Measurements from ENCODE around the gene NLRP1. TPM values are rescaled to one million over a fixed set of nuclear protein-coding genes. Genes with fewer than 3 reads are reported as not detected.

NLRP1 gene
- total RNA-seq, 1 donor, result 33.2 TPM

DNA sequence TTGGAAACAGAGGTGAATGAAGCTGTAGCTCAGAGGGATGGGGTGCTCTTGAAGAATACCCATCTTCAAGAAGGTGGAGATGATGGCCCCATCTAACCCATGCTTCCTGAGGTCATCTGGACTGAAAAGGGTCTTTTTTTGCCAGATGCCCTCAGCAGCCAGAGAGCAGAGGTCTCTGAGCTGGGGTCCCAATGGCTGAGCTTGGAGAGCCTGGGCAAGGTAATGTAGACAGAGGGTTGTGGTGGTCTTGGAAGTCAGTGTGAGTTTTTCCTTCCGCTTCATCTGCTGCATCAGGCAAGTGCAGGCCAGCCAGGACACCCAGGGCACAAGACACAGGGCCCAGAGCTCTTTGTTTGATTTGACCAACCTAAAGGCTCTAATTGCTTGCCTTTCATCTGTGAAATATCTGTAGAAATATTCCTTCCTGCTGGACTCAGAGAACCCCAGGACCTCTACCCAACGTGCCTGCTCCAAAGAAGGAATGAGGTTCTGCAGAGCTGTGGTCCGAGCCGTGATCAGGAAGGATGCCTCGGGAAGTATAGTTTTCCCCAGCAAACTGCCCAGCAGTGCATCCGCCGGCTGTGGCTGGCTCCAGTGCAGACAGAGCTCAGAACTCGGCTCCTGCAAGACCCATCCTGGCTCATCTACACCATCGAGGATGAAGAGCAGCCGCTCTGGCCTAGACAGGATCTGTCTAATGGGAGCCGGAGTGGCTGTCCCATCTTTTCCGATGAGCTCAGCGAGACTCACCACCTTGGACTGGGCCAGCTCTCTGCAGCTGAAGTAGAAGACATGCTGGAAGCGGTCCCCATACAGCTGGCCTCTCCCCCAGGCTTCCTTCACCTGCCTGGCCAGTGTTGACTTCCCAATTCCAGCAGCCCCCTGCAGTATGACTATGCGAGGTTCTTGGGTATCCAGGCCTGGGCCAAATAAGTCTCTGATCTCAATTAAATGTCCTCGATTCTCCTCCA is 25.2 kb downstream of the NLRP1 start:
- H3K4me3 ChIP-seq (ENCODE audit: low read depth, low read length), result no peak overlapping the region
- TF ChIP-seq CTCF (IDR thresholded peaks at IDR 0.05; ENCODE audit: insufficient read depth, low read depth, low read length), result no peak
- DNase-seq (ENCODE audit: low read depth), result no peak

DNA sequence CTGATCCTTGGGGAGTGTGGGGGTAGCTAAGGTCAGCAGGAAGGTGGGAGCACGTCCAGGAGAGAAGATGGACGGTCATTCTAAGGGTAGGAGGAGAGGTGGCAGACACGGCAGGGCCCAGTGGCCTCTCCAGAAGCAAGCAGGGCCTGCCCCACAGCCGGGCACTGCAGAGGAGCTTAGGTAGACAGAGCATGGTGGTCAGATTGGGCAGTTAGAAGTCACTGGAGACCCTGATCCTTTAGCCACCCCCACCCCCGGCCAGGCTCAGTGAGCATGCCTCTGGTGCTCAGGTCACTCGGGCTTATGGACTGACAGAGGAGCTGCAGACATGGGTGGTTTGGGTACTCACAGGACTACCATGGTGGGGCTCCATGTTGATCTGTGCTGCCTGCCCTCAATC is 26.3 kb downstream of the NLRP1 start:
- no peak for DNase-seq (ENCODE audit: low read depth)
- no peak for TF ChIP-seq CTCF (IDR thresholded peaks at IDR 0.05; ENCODE audit: insufficient read depth, low read depth, low read length)
- H3K4me3 ChIP-seq (ENCODE audit: low read depth, low read length), result no peak overlapping the region

- DNase-seq (ENCODE audit: low read depth), result peak; percentile 38
- no peak for TF ChIP-seq CTCF (IDR thresholded peaks at IDR 0.05; ENCODE audit: insufficient read depth, low read depth, low read length)
- H3K4me3 ChIP-seq (ENCODE audit: low read depth, low read length), result no peak overlapping the region
Observed at GRCh38 chr17:5557485-5557884, 26.8 kb downstream of the NLRP1 start.

- no peak for DNase-seq (ENCODE audit: low read depth)
- H3K4me3 ChIP-seq (ENCODE audit: low read depth, low read length), result no peak overlapping the region
- no peak for TF ChIP-seq CTCF (IDR thresholded peaks at IDR 0.05; ENCODE audit: insufficient read depth, low read depth, low read length)
Observed at GRCh38 chr17:5555254-5555653, 29.1 kb downstream of the NLRP1 start.

DNA sequence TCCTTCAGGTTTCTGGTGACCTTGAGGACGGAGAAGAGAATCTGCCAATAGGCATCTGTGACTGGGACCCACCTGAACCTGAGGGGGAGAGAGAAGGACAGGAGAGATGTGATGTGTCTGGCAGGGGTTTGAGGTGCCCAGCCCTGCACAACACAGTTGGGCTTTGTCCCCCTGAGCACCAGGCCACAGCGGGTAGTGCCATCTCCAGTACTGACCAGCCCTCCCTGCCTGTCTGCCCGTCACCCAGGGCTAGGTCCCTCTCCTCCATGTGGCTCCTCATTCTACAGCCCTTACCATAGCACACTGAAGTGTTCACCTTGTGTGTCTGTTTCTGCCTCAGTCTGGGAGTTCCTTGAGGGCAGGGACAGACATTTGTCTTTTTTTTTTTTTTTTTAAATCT is 30.8 kb downstream of the NLRP1 start:
- DNase-seq (ENCODE audit: low read depth), result no peak
- TF ChIP-seq CTCF (IDR thresholded peaks at IDR 0.05; ENCODE audit: insufficient read depth, low read depth, low read length), result no peak
- no peak overlapping the region for H3K4me3 ChIP-seq (ENCODE audit: low read depth, low read length)

GRCh38 chr17:5552841-5553240 is 31.5 kb downstream of the NLRP1 start:
- TF ChIP-seq CTCF (IDR thresholded peaks at IDR 0.05; ENCODE audit: insufficient read depth, low read depth, low read length), result no peak
- DNase-seq (ENCODE audit: low read depth), result no peak
- H3K4me3 ChIP-seq (ENCODE audit: low read depth, low read length), result no peak overlapping the region
